Measurements from ENCODE around the gene COL25A1.

Gene COL25A1

GRCh38 chr4:109214622-109215301 is 87.7 kb downstream of the COL25A1 start:
- no peak for DNase-seq

- DNase-seq = no peak
Measured at GRCh38 chr4:109213056-109213455, 89.4 kb downstream of the COL25A1 start.

GRCh38 chr4:109211671-109212070 is 90.8 kb downstream of the COL25A1 start:
- no peak for DNase-seq

- DNase-seq = no peak
Measured at GRCh38 chr4:109209647-109210046, 92.8 kb downstream of the COL25A1 start.

GRCh38 chr4:109207898-109208297 is 94.6 kb downstream of the COL25A1 start:
- DNase-seq = no peak

GRCh38 chr4:109207061-109207460 is 95.4 kb downstream of the COL25A1 start:
- DNase-seq = no peak

- no peak for DNase-seq
Measured at GRCh38 chr4:109206620-109207019, 95.8 kb downstream of the COL25A1 start.

- DNase-seq = no peak
Measured at GRCh38 chr4:109205186-109205585, 97.3 kb downstream of the COL25A1 start.

- DNase-seq = no peak
Measured at GRCh38 chr4:109199585-109199984, 102.9 kb downstream of the COL25A1 start.

- no peak for DNase-seq
Measured at GRCh38 chr4:109195646-109196045, 106.8 kb downstream of the COL25A1 start.

GRCh38 chr4:109191216-109191615 is 111.2 kb downstream of the COL25A1 start:
- DNase-seq = no peak

- DNase-seq = no peak
Measured at GRCh38 chr4:109186458-109186945, 116.0 kb downstream of the COL25A1 start.

- no peak for DNase-seq
Measured at GRCh38 chr4:109185951-109186350, 116.5 kb downstream of the COL25A1 start.

GRCh38 chr4:109185548-109185947 is 116.9 kb downstream of the COL25A1 start:
- no peak for DNase-seq

GRCh38 chr4:109184491-109184961 is 117.9 kb downstream of the COL25A1 start:
- DNase-seq = no peak

- no peak for DNase-seq
Measured at GRCh38 chr4:109183931-109184490, 118.4 kb downstream of the COL25A1 start.

GRCh38 chr4:109182696-109183095 is 119.8 kb downstream of the COL25A1 start:
- no peak for DNase-seq

- DNase-seq = no peak
Measured at GRCh38 chr4:109179061-109179460, 123.4 kb downstream of the COL25A1 start.

- no peak for DNase-seq
Measured at GRCh38 chr4:109177096-109177810, 125.2 kb downstream of the COL25A1 start.

- no peak for DNase-seq
Measured at GRCh38 chr4:109174224-109174953, 128.1 kb downstream of the COL25A1 start.

- DNase-seq = no peak
Measured at GRCh38 chr4:109172301-109172700, 130.2 kb downstream of the COL25A1 start.

- no peak for DNase-seq
Measured at GRCh38 chr4:109171070-109171469, 131.4 kb downstream of the COL25A1 start.

- no peak for DNase-seq
Measured at GRCh38 chr4:109169170-109169569, 133.3 kb downstream of the COL25A1 start.
